WTC11 (cell line): ENCODE measurements around the gene PRR5L. TPM values are rescaled to one million over a fixed set of nuclear protein-coding genes. Genes with fewer than 3 reads are reported as not detected.

Experiments used
- ATAC-seq: fragments of 200-7000 bp; cut with Tn5 transposase; 2 replicates; pipeline ENCODE4 v1.10.0; 2021; ENCODE audit warnings: mild to moderate bottlenecking, moderate library complexity
- CTCF ChIA-PET: fragments of 300-600 bp; sonication (Branson Sonifier 250); formaldehyde crosslinking; loops from one replicate; lab custom pipeline; 2021; ENCODE audit warnings: antibody characterized with exemption; lab: Charles Lee
- POLR2A ChIA-PET: fragments of 350-600 bp; sonication (Branson Sonifier 250); formaldehyde crosslinking; loops from one replicate; lab custom pipeline; 2021; ENCODE audit warnings: antibody characterized with exemption; lab: Charles Lee
- DNase-seq: peaks from one replicate; pipeline ENCODE4 v3.0.0; 2021; ENCODE audit warnings: low spot score
- H3K27ac Mint-ChIP-seq: 2 replicates; pipeline ENCODE4 v1.8.0; 2021; ENCODE audit warnings: mixed read lengths
- H3K27me3 Mint-ChIP-seq: 2 replicates; pipeline ENCODE4 v1.8.0; 2021; ENCODE audit warnings: low read depth, mild to moderate bottlenecking, moderate library complexity, mixed read lengths
- H3K36me3 Mint-ChIP-seq: 2 replicates; pipeline ENCODE4 v1.8.0; 2021; ENCODE audit warnings: mixed read lengths
- H3K4me1 Mint-ChIP-seq: 2 replicates; pipeline ENCODE4 v1.8.0; 2022; ENCODE audit warnings: mixed read lengths
- H3K4me3 Mint-ChIP-seq: 2 replicates; pipeline ENCODE4 v1.8.0; 2021; ENCODE audit warnings: mild to moderate bottlenecking, moderate library complexity, mixed read lengths
- H3K9me3 Mint-ChIP-seq: 2 replicates; pipeline ENCODE4 v1.8.0; 2021; ENCODE audit warnings: mixed read lengths
- ATF2 ChIP-seq: sonication (generic); formaldehyde crosslinking; IDR thresholded peaks from 2 replicates; pipeline ENCODE4 v1.8.1; 2022; ENCODE audit warnings: low read depth, missing genetic modification reagents, borderline replicate concordance
- CBFB ChIP-seq: sonication (generic); formaldehyde crosslinking; IDR thresholded peaks from 2 replicates; pipeline ENCODE4 v1.8.1; 2022; ENCODE audit warnings: mild to moderate bottlenecking, low read depth, missing genetic modification reagents
- CREM ChIP-seq: sonication (generic); formaldehyde crosslinking; IDR thresholded peaks from 2 replicates; pipeline ENCODE4 v1.8.1; 2022; ENCODE audit warnings: mild to moderate bottlenecking, missing genetic modification reagents, moderate library complexity
- E2F4 ChIP-seq: sonication (generic); formaldehyde crosslinking; IDR thresholded peaks from 2 replicates; pipeline ENCODE4 v1.8.1; 2022; ENCODE audit warnings: low read depth, mild to moderate bottlenecking, moderate library complexity, missing genetic modification reagents, borderline replicate concordance
- ESRRA ChIP-seq: sonication (generic); formaldehyde crosslinking; IDR thresholded peaks from 2 replicates; pipeline ENCODE4 v1.8.1; 2022; ENCODE audit warnings: mild to moderate bottlenecking, missing genetic modification reagents, borderline replicate concordance
- FOXP1 ChIP-seq: sonication (generic); formaldehyde crosslinking; IDR thresholded peaks from 2 replicates; pipeline ENCODE4 v1.8.0; 2022; ENCODE audit warnings: missing genetic modification reagents, mild to moderate bottlenecking, moderate library complexity, borderline replicate concordance
- GABPB1 ChIP-seq: sonication (generic); formaldehyde crosslinking; IDR thresholded peaks from 2 replicates; pipeline ENCODE4 v1.8.1; 2023; ENCODE audit warnings: mild to moderate bottlenecking, missing genetic modification reagents
- GRHL2 ChIP-seq: fragments of 250-450 bp; sonication (Bioruptor Pico); IDR thresholded peaks from 2 replicates; pipeline ENCODE4 v1.8.0; 2022; ENCODE audit warnings: mild to moderate bottlenecking, moderate library complexity; ENCODE audit not compliant: insufficient replicate concordance, severe bottlenecking
- HMGXB4 ChIP-seq: sonication (generic); formaldehyde crosslinking; IDR thresholded peaks from 2 replicates; pipeline ENCODE4 v1.8.1; 2023; ENCODE audit warnings: mild to moderate bottlenecking, moderate library complexity, missing genetic modification reagents
- JUN ChIP-seq: sonication (generic); formaldehyde crosslinking; IDR thresholded peaks from 2 replicates; pipeline ENCODE4 v1.8.0; 2023; ENCODE audit warnings: mild to moderate bottlenecking, missing genetic modification reagents
- KAT7 ChIP-seq: sonication (generic); formaldehyde crosslinking; IDR thresholded peaks from 2 replicates; pipeline ENCODE4 v1.8.1; 2023; ENCODE audit warnings: missing genetic modification reagents, mild to moderate bottlenecking, borderline replicate concordance
- MXD4 ChIP-seq: fragments of 250-450 bp; sonication (Bioruptor Pico); IDR thresholded peaks from 2 replicates; pipeline ENCODE4 v1.8.0; 2021; ENCODE audit warnings: mild to moderate bottlenecking, moderate library complexity, borderline replicate concordance
- NFYB ChIP-seq: sonication (generic); formaldehyde crosslinking; conservative IDR thresholded peaks from 2 replicates; pipeline ENCODE4 v1.8.0; 2022; ENCODE audit warnings: low read depth, missing genetic modification reagents
- OVOL2 ChIP-seq: fragments of 250-450 bp; sonication (Bioruptor Pico); IDR thresholded peaks from 2 replicates; pipeline ENCODE4 v1.9.0; 2021; ENCODE audit warnings: mild to moderate bottlenecking, borderline replicate concordance
- PREB ChIP-seq: sonication (generic); formaldehyde crosslinking; IDR thresholded peaks from 2 replicates; pipeline ENCODE4 v1.8.1; 2022; ENCODE audit warnings: mild to moderate bottlenecking, missing genetic modification reagents, moderate library complexity, borderline replicate concordance
- SMAD4 ChIP-seq: sonication (generic); formaldehyde crosslinking; IDR thresholded peaks from 2 replicates; pipeline ENCODE4 v1.8.0; 2022; ENCODE audit warnings: mild to moderate bottlenecking, missing genetic modification reagents
- TEAD1 ChIP-seq: sonication (generic); formaldehyde crosslinking; IDR thresholded peaks from 2 replicates; pipeline ENCODE4 v1.8.0; 2022; ENCODE audit warnings: mild to moderate bottlenecking, missing genetic modification reagents
- USF1 ChIP-seq: sonication (generic); formaldehyde crosslinking; IDR thresholded peaks from 2 replicates; pipeline ENCODE4 v1.8.0; 2022; ENCODE audit warnings: mild to moderate bottlenecking, missing genetic modification reagents
- USF2 ChIP-seq: sonication (generic); formaldehyde crosslinking; IDR thresholded peaks from 2 replicates; pipeline ENCODE4 v1.8.1; 2023; ENCODE audit warnings: mild to moderate bottlenecking, missing genetic modification reagents, moderate library complexity
- ZBTB43 ChIP-seq: sonication (generic); formaldehyde crosslinking; IDR thresholded peaks from 2 replicates; pipeline ENCODE4 v1.8.1; 2023; ENCODE audit warnings: mild to moderate bottlenecking, missing genetic modification reagents
- ZNF263 ChIP-seq: sonication (generic); formaldehyde crosslinking; IDR thresholded peaks from 2 replicates; pipeline ENCODE4 v1.8.1; 2022; ENCODE audit warnings: low read depth, mild to moderate bottlenecking, moderate library complexity, missing genetic modification reagents
- ZNF317 ChIP-seq: sonication (generic); formaldehyde crosslinking; IDR thresholded peaks from 2 replicates; pipeline ENCODE4 v1.8.1; 2023; ENCODE audit warnings: low read depth, mild to moderate bottlenecking, moderate library complexity, missing genetic modification reagents, borderline replicate concordance
- ZNF396 ChIP-seq: fragments of 250-450 bp; sonication (Bioruptor Pico); IDR thresholded peaks from 2 replicates; pipeline ENCODE4 v1.8.0; 2021; ENCODE audit warnings: mild to moderate bottlenecking, moderate library complexity, borderline replicate concordance
- ZNF423 ChIP-seq: fragments of 250-450 bp; sonication (Bioruptor Pico); IDR thresholded peaks from 2 replicates; pipeline ENCODE4 v2.1.2; 2022; ENCODE audit warnings: mild to moderate bottlenecking, moderate library complexity
- total RNA-seq: library from RNA; stranded (reverse); gene quantifications from 3 replicates; pipeline ENCODE4 v1.2.3, GENCODE V29; 2021

PRR5L gene
- total RNA-seq, 1 experiment from 2014 or later: 3.9 TPM

GRCh38 chr11:36365907-36366306, 69.8 kb downstream of the PRR5L start:
- POLR2A ChIA-PET: no interaction called here
- H3K27me3 Mint-ChIP-seq: peaks cover 16% of the 10 kb centered on the region; the same call in 1 of the 2 replicates
- no peak for DNase-seq
- CTCF ChIA-PET: interaction anchor here (0.9 kb wide), 1 partner anchor 10 kb away, joined by 3 read pairs; no protein-coding TSS in a partner anchor
- H3K4me1 Mint-ChIP-seq: peaks cover 25% of the 10 kb centered on the region
- no peak overlapping the region for H3K4me3 Mint-ChIP-seq
- ATAC-seq: no peak
- H3K36me3 Mint-ChIP-seq: no peaks in the 10 kb centered on the region
- no peak overlapping the region for H3K27ac Mint-ChIP-seq
- TF ChIP-seq GRHL2 (CRISPR knock-in tag): no peak
- no peak for TF ChIP-seq ZNF263 (CRISPR knock-in tag)
- no peak for TF ChIP-seq SMAD4 (CRISPR knock-in tag)
- no peak for TF ChIP-seq FOXP1 (CRISPR knock-in tag)
- no peak for TF ChIP-seq HMGXB4 (CRISPR knock-in tag)
- TF ChIP-seq KAT7 (CRISPR knock-in tag): no peak
- TF ChIP-seq JUN (CRISPR knock-in tag): no peak
- no peak for TF ChIP-seq ZNF423
- no peak for TF ChIP-seq NFYB
- no peak for TF ChIP-seq ATF2 (CRISPR knock-in tag)
- TF ChIP-seq USF2 (CRISPR knock-in tag): no peak
- no peak for TF ChIP-seq ZBTB43 (CRISPR knock-in tag)
- TF ChIP-seq ZNF396 (CRISPR knock-in tag): no peak
- TF ChIP-seq TEAD1 (CRISPR knock-in tag): no peak
- no peak for TF ChIP-seq MXD4 (CRISPR knock-in tag)
- no peak for TF ChIP-seq CBFB (CRISPR knock-in tag)
- TF ChIP-seq GABPB1 (CRISPR knock-in tag): no peak
- no peak for TF ChIP-seq E2F4
- TF ChIP-seq, all 79 proteins: peak for 0
- no peaks in the 10 kb centered on the region for H3K9me3 Mint-ChIP-seq

- ChIA-PET POLR2A (no interaction called here), CTCF (no interaction called here)
- DNase-seq (no peak), ATAC-seq (no peak)
- Mint-ChIP-seq H3K36me3 (no peaks in the 10 kb centered on the region), H3K4me1 (peaks cover 10% of the 10 kb centered on the region), H3K9me3 (no peaks in the 10 kb centered on the region), H3K4me3 (no peak overlapping the region), H3K27ac (no peak overlapping the region), H3K27me3 (peaks cover 17% of the 10 kb centered on the region)
- TF ChIP-seq KAT7 (CRISPR knock-in tag) (no peak), PREB (CRISPR knock-in tag) (no peak), ZNF263 (CRISPR knock-in tag) (no peak), ZNF423 (no peak), ZNF317 (CRISPR knock-in tag) (no peak), USF2 (CRISPR knock-in tag) (no peak), USF1 (CRISPR knock-in tag) (no peak), CREM (CRISPR knock-in tag) (no peak), OVOL2 (CRISPR knock-in tag) (no peak), GRHL2 (CRISPR knock-in tag) (no peak), ESRRA (CRISPR knock-in tag) (no peak)
Observed at GRCh38 chr11:36367806-36368680, 72.0 kb downstream of the PRR5L start.
